HUES64 (cell line): Measurements from ENCODE around the gene MANBA.

Source experiments
- H3K27ac ChIP-seq: 2 replicates; pipeline ENCODE4 v1.7.0; 2013; ENCODE audit warnings: low read depth, low read length, inconsistent platforms
- H3K27me3 ChIP-seq: 2 replicates; pipeline ENCODE4 v1.6.1; 2013; ENCODE audit warnings: mild to moderate bottlenecking, low read length; ENCODE audit not compliant: insufficient read depth
- H3K36me3 ChIP-seq: 2 replicates; pipeline ENCODE4 v1.6.1; 2013; ENCODE audit warnings: mild to moderate bottlenecking, low read length; ENCODE audit not compliant: insufficient read depth
- H3K4me1 ChIP-seq: 2 replicates; pipeline ENCODE4 v1.6.1; 2013; ENCODE audit warnings: mild to moderate bottlenecking, low read length, moderate library complexity; ENCODE audit not compliant: insufficient read depth
- H3K4me3 ChIP-seq: 2 replicates; pipeline ENCODE4 v1.5.1; 2013; ENCODE audit warnings: mild to moderate bottlenecking, low read length, moderate library complexity
- H3K9ac ChIP-seq: 2 replicates; pipeline ENCODE4 v1.6.1; 2013; ENCODE audit warnings: mild to moderate bottlenecking, low read depth, low read length
- H3K9me3 ChIP-seq: 2 replicates; pipeline ENCODE4 v1.6.1; 2013; ENCODE audit warnings: low read depth, low read length; ENCODE audit not compliant: insufficient read depth
- WGBS: fragments of 150-250, 120-280 bp; methylation state at CpG from one replicate; pipeline ENCODE4 v1.1.7; 2013; ENCODE audit warnings: missing lambda C conversion rate; 5-methylcytosine and 5-hydroxymethylcytosine counted together

The MANBA gene

GRCh38 chr4:102694791-102695190, 66.0 kb downstream of the MANBA start:
- no peak overlapping the region for H3K27ac ChIP-seq
- no peaks in the 10 kb centered on the region for H3K9me3 ChIP-seq
- H3K4me1 ChIP-seq = no peaks in the 10 kb centered on the region
- H3K9ac ChIP-seq = no peak overlapping the region
- no peaks in the 10 kb centered on the region for H3K27me3 ChIP-seq
- peaks cover 11% of the 10 kb centered on the region for H3K36me3 ChIP-seq
- no peak overlapping the region for H3K4me3 ChIP-seq
- 83% methylated on average over 3 of the region's 3 CpGs for WGBS

GRCh38 chr4:102693861-102694260, 66.9 kb downstream of the MANBA start:
- no peaks in the 10 kb centered on the region for H3K4me1 ChIP-seq
- no peaks in the 10 kb centered on the region for H3K9me3 ChIP-seq
- H3K27me3 ChIP-seq = no peaks in the 10 kb centered on the region
- peaks cover 17% of the 10 kb centered on the region for H3K36me3 ChIP-seq
- H3K9ac ChIP-seq = no peak overlapping the region
- H3K27ac ChIP-seq = no peak overlapping the region
- 88% methylated on average over 5 of the region's 5 CpGs for WGBS
- no peak overlapping the region for H3K4me3 ChIP-seq

- no peaks in the 10 kb centered on the region for H3K27me3 ChIP-seq
- H3K4me3 ChIP-seq = no peak overlapping the region
- H3K4me1 ChIP-seq = no peaks in the 10 kb centered on the region
- H3K9ac ChIP-seq = no peak overlapping the region
- H3K9me3 ChIP-seq = no peaks in the 10 kb centered on the region
- peaks cover 22% of the 10 kb centered on the region for H3K36me3 ChIP-seq
- H3K27ac ChIP-seq = no peak overlapping the region
- WGBS = 96% methylated on average over 4 of the region's 4 CpGs
These were observed 67.4 kb downstream of the MANBA start for GRCh38 chr4:102693262-102693850.

- H3K27me3 ChIP-seq = no peaks in the 10 kb centered on the region
- no peaks in the 10 kb centered on the region for H3K4me1 ChIP-seq
- H3K4me3 ChIP-seq = no peak overlapping the region
- WGBS = 93% methylated on average over 3 of the region's 3 CpGs
- peaks cover 22% of the 10 kb centered on the region for H3K36me3 ChIP-seq
- no peak overlapping the region for H3K9ac ChIP-seq
- H3K27ac ChIP-seq = no peak overlapping the region
- no peaks in the 10 kb centered on the region for H3K9me3 ChIP-seq
These were observed 68.3 kb downstream of the MANBA start for GRCh38 chr4:102692474-102692873.

GRCh38 chr4:102687982-102688433, 72.8 kb downstream of the MANBA start:
- Histone ChIP-seq H3K9me3 (no peaks in the 10 kb centered on the region), H3K27me3 (no peaks in the 10 kb centered on the region), H3K4me1 (no peaks in the 10 kb centered on the region), H3K9ac (no peak overlapping the region), H3K27ac (no peak overlapping the region), H3K4me3 (no peak overlapping the region), H3K36me3 (peaks cover 17% of the 10 kb centered on the region)
- WGBS = 96% methylated on average over 6 of the region's 7 CpGs

GRCh38 chr4:102687373-102687981, 73.3 kb downstream of the MANBA start:
- WGBS = 95% methylated on average over 4 of the region's 4 CpGs
- Histone ChIP-seq H3K4me3 (no peak overlapping the region), H3K27me3 (no peaks in the 10 kb centered on the region), H3K9me3 (no peaks in the 10 kb centered on the region), H3K4me1 (no peaks in the 10 kb centered on the region), H3K27ac (no peak overlapping the region), H3K36me3 (peaks cover 20% of the 10 kb centered on the region), H3K9ac (no peak overlapping the region)

- no peaks in the 10 kb centered on the region for H3K9me3 ChIP-seq
- no peak overlapping the region for H3K4me3 ChIP-seq
- H3K9ac ChIP-seq = no peak overlapping the region
- no peak overlapping the region for H3K27ac ChIP-seq
- peaks cover 22% of the 10 kb centered on the region for H3K36me3 ChIP-seq
- no peaks in the 10 kb centered on the region for H3K27me3 ChIP-seq
- WGBS = 94% methylated on average over 2 of the region's 3 CpGs
- no peaks in the 10 kb centered on the region for H3K4me1 ChIP-seq
These were observed 75.0 kb downstream of the MANBA start for GRCh38 chr4:102685768-102686167.

GRCh38 chr4:102684610-102685052, 76.1 kb downstream of the MANBA start:
- Histone ChIP-seq H3K4me1 (no peaks in the 10 kb centered on the region), H3K27me3 (no peaks in the 10 kb centered on the region)

GRCh38 chr4:102683881-102684609, 76.7 kb downstream of the MANBA start:
- 91% methylated on average over 5 of the region's 5 CpGs for WGBS

More at GRCh38 chr4:102684610-102685052, 76.1 kb downstream of the MANBA start:
- H3K36me3 ChIP-seq = peaks cover 19% of the 10 kb centered on the region; the same call in 1 of the 2 replicates
- no peaks in the 10 kb centered on the region for H3K9me3 ChIP-seq
- no peak overlapping the region for H3K27ac ChIP-seq
- H3K9ac ChIP-seq = no peak overlapping the region
- 87% methylated on average over 4 of the region's 4 CpGs for WGBS
- H3K4me3 ChIP-seq = no peak overlapping the region

GRCh38 chr4:102678695-102679335, 82.0 kb downstream of the MANBA start:
- Histone ChIP-seq H3K36me3 (peaks cover 10% of the 10 kb centered on the region; the same call in 1 of the 2 replicates), H3K9me3 (no peaks in the 10 kb centered on the region), H3K9ac (no peak overlapping the region), H3K4me1 (no peaks in the 10 kb centered on the region; the same call in 1 of the 2 replicates), H3K4me3 (no peak overlapping the region), H3K27ac (no peak overlapping the region), H3K27me3 (no peaks in the 10 kb centered on the region)
- 95% methylated on average over 4 of the region's 4 CpGs for WGBS

More at GRCh38 chr4:102683881-102684609, 76.7 kb downstream of the MANBA start:
- no peaks in the 10 kb centered on the region; the same call in 1 of the 2 replicates for H3K4me1 ChIP-seq
- H3K9me3 ChIP-seq = no peaks in the 10 kb centered on the region
- H3K27me3 ChIP-seq = no peaks in the 10 kb centered on the region
- no peak overlapping the region for H3K9ac ChIP-seq
- H3K36me3 ChIP-seq = peaks cover 16% of the 10 kb centered on the region; the same call in 1 of the 2 replicates
- H3K27ac ChIP-seq = no peak overlapping the region
- H3K4me3 ChIP-seq = no peak overlapping the region

GRCh38 chr4:102678107-102678506, 82.7 kb downstream of the MANBA start:
- Histone ChIP-seq H3K4me1 (no peaks in the 10 kb centered on the region; the same call in 1 of the 2 replicates), H3K9ac (no peak overlapping the region), H3K9me3 (no peaks in the 10 kb centered on the region), H3K27me3 (no peaks in the 10 kb centered on the region), H3K27ac (no peak overlapping the region), H3K36me3 (peaks cover 14% of the 10 kb centered on the region; the same call in 1 of the 2 replicates), H3K4me3 (no peak overlapping the region)
- WGBS = 96% methylated on average over 2 of the region's 2 CpGs
